Nephron progenitor cell (in vitro differentiated cells): ENCODE measurements around the gene HOXC12.
A peak's percentile ranks its signal among the peaks of the same experiment; 100 is the strongest.

Source experiments
- DNase-seq: peaks from one replicate; pipeline ENCODE4 v3.0.0; 2021
- H3K27ac Mint-ChIP-seq: 2 replicates; pipeline ENCODE4 v1.8.0; 2021; ENCODE audit warnings: mild to moderate bottlenecking, moderate library complexity, mixed read lengths
- H3K27me3 Mint-ChIP-seq: 2 replicates; pipeline ENCODE4 v1.8.0; 2021; ENCODE audit warnings: mild to moderate bottlenecking, low read depth, mixed read lengths; ENCODE audit not compliant: poor library complexity
- H3K36me3 Mint-ChIP-seq: 2 replicates; pipeline ENCODE4 v1.8.0; 2021; ENCODE audit warnings: low read depth, mixed read lengths
- H3K4me1 Mint-ChIP-seq: 2 replicates; pipeline ENCODE4 v1.8.0; 2021; ENCODE audit warnings: mixed read lengths
- H3K4me3 Mint-ChIP-seq: 2 replicates; pipeline ENCODE4 v1.8.0; 2021; ENCODE audit warnings: mild to moderate bottlenecking, moderate library complexity, mixed read lengths
- H3K9me3 Mint-ChIP-seq: 2 replicates; pipeline ENCODE4 v1.8.0; 2021; ENCODE audit warnings: mild to moderate bottlenecking, moderate library complexity, mixed read lengths
- TF ChIP-seq, protein P1 (sequence below): fragments of 200-600 bp; sonication (generic); IDR thresholded peaks from 2 replicates; pipeline ENCODE4 v1.5.0; 2021; ENCODE audit warnings: antibody characterized with exemption

The HOXC12 gene

DNA sequence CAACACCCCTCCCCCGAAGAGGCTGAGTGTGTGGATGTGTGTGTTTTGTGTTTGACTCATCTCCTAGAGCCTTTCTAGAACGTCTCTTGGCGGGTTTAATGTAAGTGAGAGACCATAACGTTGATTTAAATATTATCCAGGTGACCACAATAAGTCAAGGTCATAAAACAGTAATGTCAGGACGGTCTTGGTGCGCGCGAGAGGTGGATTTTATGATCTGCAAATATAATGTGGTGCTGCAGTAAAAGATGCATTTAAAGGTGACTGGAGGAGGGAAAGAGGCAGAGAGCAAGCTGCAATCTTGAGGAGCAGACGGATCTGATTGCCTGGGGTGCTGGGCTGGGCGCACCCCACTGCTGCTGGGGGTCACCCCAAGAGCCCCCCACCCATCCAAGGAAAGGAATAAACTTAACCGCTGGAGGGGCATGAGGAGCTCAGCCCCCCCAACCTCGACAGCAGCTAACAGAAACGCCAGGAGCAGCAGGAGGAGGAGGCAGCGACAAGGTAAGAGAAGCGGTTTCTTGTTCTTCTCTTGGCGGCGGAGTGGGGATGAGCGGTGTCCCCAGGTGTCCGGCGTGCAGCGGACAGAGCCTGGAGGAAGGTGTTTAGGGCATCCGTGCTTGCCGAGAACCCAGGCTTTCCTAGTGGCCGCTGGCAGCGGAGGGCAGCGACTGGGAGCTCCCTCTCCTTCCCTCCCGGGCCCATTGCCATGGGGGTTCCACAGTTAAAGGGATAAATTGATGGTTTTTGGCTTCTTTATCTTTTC is 35.8 kb downstream of the HOXC12 start:
- peak overlapping the region; percentile 97 for H3K27ac Mint-ChIP-seq

DNA sequence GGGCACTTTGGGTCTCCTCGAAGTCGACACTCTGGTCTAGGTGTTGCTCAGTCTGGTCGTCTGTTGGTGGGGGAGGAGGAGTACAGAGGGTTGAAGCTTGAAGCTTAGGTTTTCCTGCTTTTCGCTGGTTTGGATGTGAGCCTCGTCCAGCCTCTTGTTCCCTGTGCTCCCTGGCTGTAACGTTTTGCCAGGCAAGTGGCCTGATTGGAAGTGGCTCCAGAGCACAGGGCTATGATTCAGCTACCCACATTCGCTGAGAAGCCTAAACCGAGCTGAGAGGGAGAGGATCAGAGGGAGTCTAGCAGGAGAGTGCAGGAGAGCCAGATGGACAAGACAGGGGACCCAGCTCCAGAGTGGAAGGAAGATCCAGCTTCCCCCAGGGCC is 36.4 kb downstream of the HOXC12 start:
- peak overlapping the region; percentile 97 for H3K27ac Mint-ChIP-seq
- no peak for DNase-seq
- peaks cover 29% of the 10 kb centered on the region for H3K27me3 Mint-ChIP-seq
- H3K9me3 Mint-ChIP-seq = no peaks in the 10 kb centered on the region
- H3K4me3 Mint-ChIP-seq = peak overlapping the region; percentile 98
- TF ChIP-seq, protein P1, sequence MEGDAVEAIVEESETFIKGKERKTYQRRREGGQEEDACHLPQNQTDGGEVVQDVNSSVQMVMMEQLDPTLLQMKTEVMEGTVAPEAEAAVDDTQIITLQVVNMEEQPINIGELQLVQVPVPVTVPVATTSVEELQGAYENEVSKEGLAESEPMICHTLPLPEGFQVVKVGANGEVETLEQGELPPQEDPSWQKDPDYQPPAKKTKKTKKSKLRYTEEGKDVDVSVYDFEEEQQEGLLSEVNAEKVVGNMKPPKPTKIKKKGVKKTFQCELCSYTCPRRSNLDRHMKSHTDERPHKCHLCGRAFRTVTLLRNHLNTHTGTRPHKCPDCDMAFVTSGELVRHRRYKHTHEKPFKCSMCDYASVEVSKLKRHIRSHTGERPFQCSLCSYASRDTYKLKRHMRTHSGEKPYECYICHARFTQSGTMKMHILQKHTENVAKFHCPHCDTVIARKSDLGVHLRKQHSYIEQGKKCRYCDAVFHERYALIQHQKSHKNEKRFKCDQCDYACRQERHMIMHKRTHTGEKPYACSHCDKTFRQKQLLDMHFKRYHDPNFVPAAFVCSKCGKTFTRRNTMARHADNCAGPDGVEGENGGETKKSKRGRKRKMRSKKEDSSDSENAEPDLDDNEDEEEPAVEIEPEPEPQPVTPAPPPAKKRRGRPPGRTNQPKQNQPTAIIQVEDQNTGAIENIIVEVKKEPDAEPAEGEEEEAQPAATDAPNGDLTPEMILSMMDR = no peak
- H3K4me1 Mint-ChIP-seq = peaks cover 69% of the 10 kb centered on the region
- peaks cover 87% of the 10 kb centered on the region for H3K36me3 Mint-ChIP-seq

More for the DNA sequence above, 35.8 kb downstream of the HOXC12 start:
- peak overlapping the region; percentile 98 for H3K4me3 Mint-ChIP-seq
- DNase-seq = no peak
- peaks cover 31% of the 10 kb centered on the region for H3K27me3 Mint-ChIP-seq
- no peaks in the 10 kb centered on the region for H3K9me3 Mint-ChIP-seq
- H3K4me1 Mint-ChIP-seq = peaks cover 69% of the 10 kb centered on the region
- TF ChIP-seq, protein P1 = no peak
- peaks cover 86% of the 10 kb centered on the region for H3K36me3 Mint-ChIP-seq

- Mint-ChIP-seq H3K27me3 (peaks cover 18% of the 10 kb centered on the region), H3K4me1 (peaks cover 57% of the 10 kb centered on the region), H3K9me3 (no peaks in the 10 kb centered on the region), H3K4me3 (peak overlapping the region; percentile 98), H3K36me3 (peaks cover 79% of the 10 kb centered on the region), H3K27ac (peak overlapping the region; percentile 99)
- TF ChIP-seq, protein P1 = no peak
- no peak for DNase-seq
Measured at GRCh38 chr12:53992377-53992889, 37.7 kb downstream of the HOXC12 start.

- DNase-seq = no peak
- H3K27me3 Mint-ChIP-seq = peaks cover 22% of the 10 kb centered on the region
- H3K36me3 Mint-ChIP-seq = peaks cover 70% of the 10 kb centered on the region
- H3K4me3 Mint-ChIP-seq = peak overlapping the region; percentile 98
- peak overlapping the region; percentile 99 for H3K27ac Mint-ChIP-seq
- TF ChIP-seq, protein P1 = no peak
- peaks cover 57% of the 10 kb centered on the region for H3K4me1 Mint-ChIP-seq
- no peaks in the 10 kb centered on the region for H3K9me3 Mint-ChIP-seq
Measured at GRCh38 chr12:53993162-53994008, 38.7 kb downstream of the HOXC12 start.

GRCh38 chr12:53994009-53994263 is 39.2 kb downstream of the HOXC12 start:
- H3K4me3 Mint-ChIP-seq = peak overlapping the region; percentile 98
- peaks cover 22% of the 10 kb centered on the region for H3K27me3 Mint-ChIP-seq
- H3K4me1 Mint-ChIP-seq = peaks cover 57% of the 10 kb centered on the region
- H3K9me3 Mint-ChIP-seq = no peaks in the 10 kb centered on the region
- TF ChIP-seq, protein P1 = no peak
- no peak for DNase-seq
- H3K27ac Mint-ChIP-seq = peak overlapping the region; percentile 99
- H3K36me3 Mint-ChIP-seq = peaks cover 66% of the 10 kb centered on the region
